Astrocyte of the spinal cord (primary cell): Measurements from ENCODE around the gene SCD5.
"Not testable (repeated sequence)": the region's sequence is repeated elsewhere in the genome, so short reads cannot be mapped to it uniquely, and the experiment has no call there.

Source experiments
- DNase-seq: peaks from one replicate; pipeline ENCODE4 v3.0.0; 2011; ENCODE audit warnings: low read depth, low spot score
- H3K4me3 ChIP-seq: 2 replicates; pipeline ENCODE4 v1.5.1; 2011; ENCODE audit warnings: low read depth, mild to moderate bottlenecking, low read length, moderate library complexity
- CTCF ChIP-seq: IDR thresholded peaks from 2 replicates; pipeline ENCODE4 v1.5.1; 2012; ENCODE audit warnings: low read depth, mild to moderate bottlenecking, low read length, inconsistent platforms
- in situ Hi-C: cut with HindIII; loops from 2 replicates; pipeline ENCODE4 v1.10.0; 2017; ENCODE audit warnings: low sequenced_read_pairs

SCD5 gene

GRCh38 chr4:82820689-82821088 is 22.1 kb upstream of the SCD5 start:
- DNase-seq = no peak
- H3K4me3 ChIP-seq = no peak overlapping the region
- no peak for TF ChIP-seq CTCF
- in situ Hi-C loops = no loop called here

- no peak overlapping the region for H3K4me3 ChIP-seq
- in situ Hi-C loops = no loop called here
- no peak for TF ChIP-seq CTCF
- DNase-seq = no peak
Observed at GRCh38 chr4:82818664-82819662, 20.4 kb upstream of the SCD5 start.

- DNase-seq, H3K4me3 ChIP-seq, in situ Hi-C loops: not testable (repeated sequence)
Observed at GRCh38 chr4:82816874-82817273, 18.3 kb upstream of the SCD5 start.

DNA sequence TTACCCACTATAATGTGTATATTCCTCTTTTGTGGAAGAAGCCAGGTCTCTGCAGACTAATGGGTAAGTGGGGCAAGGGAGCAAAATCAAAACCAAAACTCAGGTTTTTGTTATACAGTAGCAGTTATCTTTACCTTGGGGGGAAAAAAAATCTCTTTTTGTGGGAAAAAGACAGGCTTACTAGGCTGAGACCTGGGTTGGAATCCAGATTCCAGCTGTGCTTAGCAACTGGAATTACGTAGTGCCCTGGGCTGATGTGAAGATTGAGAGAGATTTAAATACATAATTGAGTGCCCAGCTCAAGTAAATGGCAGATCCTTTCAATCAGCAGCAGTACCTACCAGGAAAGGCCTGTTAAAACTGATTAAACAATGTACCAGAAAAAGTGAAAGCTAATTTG is 15.4 kb upstream of the SCD5 start:
- TF ChIP-seq CTCF = no peak
- no peak for DNase-seq
- in situ Hi-C loops = no loop called here

DNA sequence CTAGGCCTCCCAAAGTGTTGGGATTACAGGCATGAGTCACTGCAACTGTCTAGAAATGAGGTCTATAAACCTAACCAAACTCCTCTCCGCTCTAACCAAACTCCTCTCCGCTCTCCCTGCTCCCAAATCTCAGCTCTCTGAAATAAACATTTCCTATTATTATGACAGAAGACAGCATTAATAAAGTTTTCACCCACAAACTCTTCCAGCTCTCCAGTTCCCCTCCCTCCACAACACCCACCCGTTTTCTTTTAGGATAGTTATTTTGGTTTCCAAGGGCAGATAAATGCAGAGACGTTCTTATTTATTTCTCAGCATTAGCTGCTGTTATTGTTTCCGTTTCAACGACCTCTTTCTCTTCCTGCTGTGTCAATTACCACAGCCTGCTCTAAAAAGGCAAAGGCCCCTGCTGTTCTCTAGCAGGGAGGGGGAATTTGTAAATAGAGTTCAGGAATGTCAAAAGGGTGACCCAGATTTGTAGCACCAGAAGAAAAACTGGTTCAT is 13.3 kb upstream of the SCD5 start:
- H3K4me3 ChIP-seq = no peak overlapping the region
- in situ Hi-C loops = no loop called here
- TF ChIP-seq CTCF = no peak
- peak; percentile 51 for DNase-seq

More for the DNA sequence above, 15.4 kb upstream of the SCD5 start:
- no peak overlapping the region for H3K4me3 ChIP-seq

GRCh38 chr4:82811392-82811791 is 12.8 kb upstream of the SCD5 start:
- DNase-seq = no peak
- no peak overlapping the region for H3K4me3 ChIP-seq
- in situ Hi-C loops = no loop called here
- TF ChIP-seq CTCF = no peak

GRCh38 chr4:82810176-82810575 is 11.6 kb upstream of the SCD5 start:
- TF ChIP-seq CTCF = no peak
- no peak overlapping the region for H3K4me3 ChIP-seq
- in situ Hi-C loops = no loop called here
- no peak for DNase-seq
